Eye (tissue), 1 donor: ENCODE measurements around the gene SKAP2.

Source experiments
- DNase-seq: peaks from one replicate; pipeline ENCODE4 v3.0.0-alpha.2; 2015

SKAP2 gene

DNA sequence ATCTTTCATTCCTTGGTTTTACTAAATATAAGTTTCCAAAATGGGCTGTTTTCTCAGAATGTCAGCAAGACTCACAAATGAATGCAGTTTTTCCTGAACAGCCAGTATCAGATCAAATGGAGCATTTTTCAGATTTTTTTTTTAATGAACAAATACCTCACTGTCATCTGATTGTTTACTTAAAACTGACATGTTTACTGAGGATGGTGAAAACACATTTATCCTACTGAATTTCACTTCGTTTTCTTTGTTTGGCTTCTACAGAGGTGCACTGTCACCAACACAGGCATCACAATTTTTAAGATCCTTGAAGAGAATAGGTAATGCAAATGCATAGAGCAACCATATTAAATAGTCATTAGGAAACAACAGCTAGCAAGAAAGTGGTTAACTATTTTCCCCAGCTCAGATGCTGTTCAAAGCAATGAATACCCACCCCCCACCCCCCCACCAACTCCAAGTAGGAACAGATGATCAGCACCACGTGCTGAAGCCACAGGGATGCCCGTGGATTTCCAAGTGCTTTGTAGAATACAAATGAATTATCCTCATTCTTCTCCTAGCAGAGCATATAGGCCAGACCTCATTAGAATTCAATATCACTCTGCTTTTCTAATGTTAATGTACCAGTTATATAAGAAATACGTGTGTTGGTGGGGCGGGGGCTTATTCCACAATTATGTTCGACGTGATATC, 205.9 kb downstream of the SKAP2 start:
- peak; percentile 76 for DNase-seq

DNA sequence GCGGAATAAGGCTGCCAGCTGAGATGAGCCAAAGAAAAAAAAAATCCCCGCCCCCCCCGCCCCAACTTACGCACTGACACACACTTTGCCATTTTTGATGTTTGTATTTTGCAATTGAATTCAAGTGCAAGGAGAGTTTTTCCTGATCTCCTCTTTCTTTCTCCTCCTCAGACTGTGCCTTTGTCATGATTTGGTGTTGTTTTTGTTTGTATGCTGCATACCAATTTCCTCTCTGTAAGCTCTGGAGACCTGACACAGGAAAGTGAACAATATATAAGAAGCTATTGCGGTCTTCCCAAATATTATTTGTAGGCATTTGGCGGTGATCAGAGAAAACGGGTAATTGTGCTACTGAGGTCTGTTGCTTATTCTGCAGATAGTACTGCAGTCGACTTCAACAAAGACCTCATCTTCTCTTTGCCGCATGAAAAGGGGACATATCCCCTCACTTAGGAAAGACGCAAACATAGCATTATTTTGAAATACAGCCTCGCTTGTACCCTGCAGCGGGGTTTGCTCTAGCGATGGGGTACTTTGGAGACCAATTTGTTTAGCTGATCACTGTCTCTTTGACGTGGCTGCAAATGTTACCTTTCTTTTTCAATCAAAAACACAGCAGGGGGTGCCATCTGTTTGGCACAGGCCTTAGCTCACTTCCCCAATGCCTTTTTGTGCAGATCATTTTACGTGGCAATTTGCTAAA, 206.6 kb downstream of the SKAP2 start:
- DNase-seq, result peak; percentile 83

DNA sequence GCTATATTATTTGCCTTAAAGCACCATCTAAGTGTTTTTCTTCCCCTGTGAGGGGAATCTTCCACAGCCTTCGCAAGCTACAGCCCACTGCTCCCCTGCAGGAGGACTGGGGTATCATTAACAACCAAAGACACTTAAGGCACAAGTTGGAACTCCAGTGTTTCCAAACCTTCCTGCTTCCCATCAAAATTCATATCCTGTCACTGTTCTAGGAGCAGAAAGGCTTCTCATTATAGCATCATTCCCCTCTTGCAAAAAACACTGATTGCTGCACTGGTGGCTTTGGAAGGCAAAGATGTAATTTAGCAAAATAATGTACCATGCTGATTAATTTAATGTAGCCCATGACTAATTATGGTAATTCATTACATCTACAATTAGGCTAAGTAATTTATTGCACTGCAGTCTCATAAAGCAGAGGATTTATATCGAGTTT, 207.2 kb downstream of the SKAP2 start:
- DNase-seq, result no peak

DNA sequence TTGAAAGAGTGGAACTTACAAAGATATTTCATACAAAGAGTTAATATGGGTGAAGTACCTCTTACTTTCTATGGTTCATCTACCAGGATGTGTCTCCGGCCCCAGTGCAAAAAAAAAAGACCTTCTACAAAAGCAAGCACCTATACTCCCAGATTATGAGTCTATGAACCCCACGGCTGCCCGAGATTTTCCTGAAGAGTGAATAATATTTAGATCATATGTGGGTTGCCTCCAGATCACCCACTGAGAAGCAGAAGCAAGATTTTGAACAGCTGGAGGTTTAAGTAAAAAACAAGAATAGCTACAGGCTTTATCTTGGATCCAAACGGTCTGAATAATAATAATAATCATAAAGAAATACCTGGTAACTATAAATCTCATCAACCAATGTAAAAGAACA, 207.7 kb downstream of the SKAP2 start:
- DNase-seq, result no peak

DNA sequence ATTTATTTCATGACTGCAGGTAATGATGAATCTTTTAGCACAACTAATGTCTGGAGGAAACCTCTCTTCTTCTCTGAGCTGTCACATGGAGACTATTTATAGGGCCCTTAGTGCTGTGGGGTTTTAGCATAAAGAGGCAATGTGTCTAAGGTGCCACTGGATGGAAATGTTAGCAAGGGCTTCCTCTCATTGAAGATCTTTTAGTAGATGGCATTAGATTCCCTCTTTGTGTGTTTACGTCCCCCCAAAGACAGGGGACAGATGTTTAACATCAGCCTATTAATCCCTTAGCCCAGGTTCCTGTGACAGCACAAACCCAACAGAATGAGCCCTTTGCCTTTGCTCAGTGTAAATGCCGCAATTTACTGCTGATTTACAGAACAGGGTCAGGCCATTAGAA, 208.6 kb downstream of the SKAP2 start:
- DNase-seq, result no peak

DNA sequence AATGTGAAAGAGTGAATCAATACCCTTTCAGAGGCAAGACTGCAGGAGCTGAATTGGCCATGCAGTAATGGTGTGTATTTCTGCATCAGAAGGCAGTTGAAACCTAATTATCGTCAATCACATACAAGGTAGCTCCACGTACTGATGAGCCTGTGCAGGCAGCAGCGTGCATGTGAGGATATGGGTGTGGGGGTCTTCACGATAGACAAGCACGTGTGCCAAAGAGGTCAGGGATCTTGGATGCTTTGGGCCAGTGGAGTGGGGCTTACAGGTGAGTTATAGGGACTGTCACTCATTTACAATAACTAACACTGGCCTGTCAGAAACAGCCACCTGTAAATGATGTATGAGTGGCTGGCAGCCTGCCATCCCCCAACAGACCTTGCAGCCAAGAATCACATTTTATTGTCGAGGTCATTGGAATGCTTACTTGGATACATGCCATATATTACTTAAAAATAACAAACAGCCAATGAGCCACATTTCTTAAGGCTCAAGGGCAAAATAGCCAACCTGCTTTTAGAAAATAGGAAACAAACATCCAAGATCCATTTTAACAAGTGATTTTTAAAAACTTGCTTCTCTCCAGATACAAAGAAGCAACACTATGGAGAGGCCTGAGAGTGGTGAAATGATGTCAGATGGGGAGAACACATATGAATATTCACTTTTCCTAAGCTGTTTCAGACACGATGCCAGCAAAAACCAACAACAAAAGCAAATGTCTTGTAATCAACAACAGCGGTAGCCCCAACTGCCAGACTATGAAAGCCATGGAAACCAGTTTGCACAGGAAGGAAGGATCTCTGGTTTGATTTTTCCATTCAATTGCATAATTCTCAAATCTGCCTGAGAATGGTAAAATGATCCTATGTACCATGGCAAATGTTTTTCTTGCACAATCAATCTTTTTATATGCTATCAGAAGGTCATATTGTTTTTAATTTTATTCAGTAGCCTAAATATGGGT, 210.7 kb downstream of the SKAP2 start:
- DNase-seq, result no peak

DNA sequence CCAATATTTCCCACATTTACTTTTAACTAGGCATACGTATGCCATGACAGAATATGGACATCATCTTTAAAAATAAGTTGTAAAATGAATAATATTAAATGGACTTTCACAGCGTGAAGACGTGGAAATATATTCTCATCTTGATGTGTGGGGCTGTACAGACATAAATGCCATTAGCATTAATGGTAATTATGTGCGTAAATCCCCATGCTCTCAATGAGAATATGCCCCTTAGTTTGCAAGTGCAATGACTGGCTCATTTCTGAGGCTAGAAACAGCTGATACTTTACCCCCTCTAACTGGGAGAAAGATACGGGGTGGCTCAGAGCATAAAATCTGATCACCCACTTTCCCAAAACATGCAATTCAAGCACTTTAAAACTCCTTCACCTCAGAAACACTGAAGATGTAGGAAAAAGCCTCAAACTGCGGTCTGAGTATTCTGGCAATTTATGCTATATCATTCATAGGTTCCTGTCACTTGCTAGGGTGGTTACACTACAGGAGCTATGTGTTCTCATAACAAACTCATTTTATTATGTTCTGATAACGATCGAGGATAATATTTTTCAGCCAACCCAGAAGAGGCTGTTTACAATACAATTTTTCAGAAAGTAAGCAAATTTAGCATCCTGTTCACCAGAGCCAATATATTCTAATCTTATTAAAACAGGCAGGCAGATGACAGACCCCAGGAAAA, 211.8 kb downstream of the SKAP2 start:
- no peak for DNase-seq

DNA sequence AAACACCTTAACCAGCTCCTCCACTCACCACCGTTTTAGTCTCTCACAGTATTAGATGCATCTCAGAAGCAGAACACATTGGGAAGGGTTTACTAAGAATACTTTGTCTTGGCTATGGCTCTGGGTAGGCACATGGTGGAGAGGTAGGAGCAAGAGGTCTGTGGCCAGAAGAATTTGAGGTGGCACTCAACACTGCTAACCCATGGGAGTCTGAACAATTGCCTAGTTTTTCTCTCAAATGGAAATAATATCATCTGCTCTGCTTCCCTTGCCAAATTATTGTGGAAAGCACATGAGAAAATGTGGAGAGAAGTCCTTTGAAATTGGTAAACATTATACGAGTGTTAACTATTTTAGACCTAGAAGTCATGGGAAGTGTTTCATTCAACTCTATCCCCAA, 214.3 kb downstream of the SKAP2 start:
- no peak for DNase-seq

DNA sequence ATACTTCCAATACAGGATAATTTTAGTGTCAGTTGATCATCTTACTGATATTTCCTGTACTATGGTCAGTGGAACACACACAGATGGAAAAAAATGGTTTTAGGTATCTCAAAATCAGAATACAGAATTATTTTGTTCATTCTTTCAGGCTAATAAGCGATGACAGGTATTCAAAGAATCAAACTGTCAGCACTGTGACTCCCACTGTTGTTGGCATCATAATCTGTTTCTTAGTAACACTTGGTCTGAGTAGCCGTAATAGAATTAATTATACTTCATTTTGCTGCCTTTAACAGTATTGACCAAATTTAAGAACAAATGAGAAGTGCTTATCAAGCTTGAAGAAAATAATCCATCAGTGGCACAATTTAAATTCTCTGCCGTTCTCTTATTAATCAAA, 215.0 kb downstream of the SKAP2 start:
- DNase-seq, result peak; percentile 54

DNA sequence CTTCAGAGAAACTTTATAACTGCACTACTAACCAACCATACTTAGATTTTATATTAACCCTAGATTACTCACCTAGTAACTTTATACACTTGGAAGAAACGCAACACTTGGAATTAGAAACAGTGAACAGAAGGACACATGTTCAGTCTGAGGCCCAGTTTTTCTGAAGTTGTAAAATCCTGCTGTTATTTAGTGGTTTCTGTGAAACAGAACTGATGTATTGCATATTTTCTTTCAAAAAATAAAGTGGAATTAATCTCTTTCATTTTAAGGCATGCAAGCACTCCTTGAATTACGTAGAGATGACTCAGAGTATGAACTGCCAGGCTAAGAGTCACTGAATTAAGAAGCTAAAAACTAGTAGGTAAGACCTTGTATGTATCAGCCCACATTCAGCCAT, 215.8 kb downstream of the SKAP2 start:
- DNase-seq, result no peak

DNA sequence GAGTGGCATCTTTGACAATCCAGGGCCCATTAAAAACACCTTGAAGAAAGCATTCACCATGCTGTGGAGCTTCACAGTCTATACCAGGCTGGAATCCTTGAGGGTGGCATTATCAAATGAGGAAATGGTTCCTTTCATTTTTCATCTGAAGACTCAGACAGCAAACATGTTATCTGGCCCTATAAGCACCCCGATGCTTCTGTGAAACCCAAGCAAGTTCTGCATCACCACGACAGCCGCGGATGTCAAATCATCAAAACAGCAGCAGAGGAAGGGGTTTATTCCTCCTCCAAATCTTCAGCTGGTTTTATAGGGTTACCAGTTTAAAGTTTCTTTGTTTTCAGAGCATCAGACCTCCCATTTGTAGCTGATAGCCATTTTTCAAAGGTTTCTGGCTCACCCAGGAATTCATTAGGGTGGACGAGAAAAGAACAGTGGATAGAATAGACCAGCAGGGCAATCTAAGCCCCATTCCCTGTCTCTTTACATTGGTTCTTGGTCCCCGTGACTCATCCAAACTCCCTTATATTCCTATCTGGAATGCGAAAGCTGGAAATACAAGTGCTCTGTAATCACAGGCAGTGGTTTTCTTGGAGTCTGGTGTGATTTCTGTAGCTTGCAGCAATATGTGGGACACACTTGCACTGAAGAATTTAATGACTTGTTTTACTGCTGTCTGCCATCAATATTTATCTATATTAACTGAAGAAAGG, 217.9 kb downstream of the SKAP2 start:
- no peak for DNase-seq

DNA sequence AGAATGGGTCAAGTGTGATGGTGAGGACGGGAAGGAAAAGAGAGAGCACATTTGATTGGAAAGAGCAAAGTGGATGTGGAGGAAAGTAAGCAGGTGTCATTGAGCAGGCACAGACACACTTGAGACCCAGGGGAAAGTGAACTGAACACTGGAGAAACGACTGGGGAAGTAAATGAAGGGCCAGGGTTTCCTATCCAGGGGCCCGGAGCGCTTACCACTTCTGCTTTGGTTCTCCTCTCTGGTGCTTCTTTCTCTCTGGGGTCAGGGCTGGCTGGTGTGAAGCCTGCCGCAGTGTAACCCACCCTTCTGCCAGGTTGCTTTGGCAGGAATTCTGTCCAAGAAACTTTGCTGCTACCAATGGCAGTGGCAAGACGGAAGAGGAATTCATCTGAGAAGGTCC, 219.3 kb downstream of the SKAP2 start:
- no peak for DNase-seq

DNA sequence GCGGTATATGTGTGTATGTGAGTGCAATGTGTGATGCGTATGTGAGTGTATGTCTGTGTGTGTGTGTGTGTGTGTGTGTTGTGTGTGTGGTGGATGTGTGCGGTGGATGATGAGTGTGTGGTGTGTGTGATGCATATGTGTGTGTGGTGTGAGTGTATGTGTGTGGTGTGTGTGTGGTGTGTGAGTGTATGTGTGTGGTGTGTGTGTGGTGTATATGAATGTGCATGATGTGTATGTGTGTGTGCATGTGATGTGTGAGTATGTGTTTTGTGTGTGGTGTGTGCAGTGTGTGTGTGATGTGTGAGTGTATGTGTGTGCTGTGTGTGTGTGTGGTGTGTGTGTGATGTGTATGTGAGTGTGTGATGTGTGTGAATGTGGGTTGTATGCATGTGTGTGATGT, 222.0 kb downstream of the SKAP2 start:
- DNase-seq, result no peak

DNA sequence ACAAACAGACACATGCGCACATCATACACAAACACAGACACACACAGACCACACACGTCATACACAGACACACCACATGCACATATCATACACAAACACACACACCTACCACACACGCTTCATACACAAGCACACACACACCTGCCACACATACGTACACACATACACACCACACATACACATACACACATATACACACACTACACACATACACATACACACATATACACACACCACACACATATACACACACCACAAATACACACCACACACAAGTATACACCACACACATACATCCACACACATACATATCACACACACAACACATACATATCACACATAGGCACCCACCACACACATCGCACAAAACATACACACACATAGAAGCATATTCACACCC, 224.7 kb downstream of the SKAP2 start:
- DNase-seq, result no peak

DNA sequence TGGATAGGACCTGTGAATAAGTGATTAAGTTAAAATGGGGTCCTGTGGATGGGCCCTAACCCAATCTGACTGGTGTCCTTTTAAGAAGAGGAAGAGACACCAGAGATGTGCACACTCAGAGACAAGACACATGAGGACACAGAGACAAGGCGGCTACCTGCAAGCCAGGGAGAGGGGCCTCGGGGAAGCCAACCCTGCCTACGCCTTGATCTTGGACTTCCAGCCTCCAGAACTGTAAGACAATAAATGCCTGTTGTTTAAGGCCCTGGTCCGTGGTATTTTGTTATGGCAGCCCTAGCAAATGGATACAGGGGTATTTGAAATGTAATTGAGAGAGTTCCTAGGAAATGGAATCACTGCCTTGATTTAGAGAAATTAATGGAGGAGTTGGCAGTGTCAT, 225.3 kb downstream of the SKAP2 start:
- DNase-seq, result no peak

DNA sequence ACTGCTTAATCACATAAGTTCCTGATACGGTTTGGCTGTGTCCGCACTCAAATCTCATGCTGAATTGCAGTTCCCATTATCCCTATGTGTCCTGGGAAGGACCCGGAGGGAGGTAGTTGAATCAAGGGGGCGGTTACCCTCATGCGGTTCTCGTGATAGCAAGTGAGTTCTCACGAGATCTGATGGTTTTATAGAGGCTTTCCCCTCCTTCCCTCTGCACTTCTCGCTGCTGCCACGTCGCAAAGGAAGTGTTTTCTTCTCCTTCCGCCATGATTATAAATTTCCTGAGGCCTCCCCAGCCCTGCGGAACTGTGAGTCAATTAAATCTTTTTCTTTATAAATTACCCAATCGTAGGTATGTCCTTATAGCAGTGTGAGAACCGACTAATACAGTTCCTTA, 226.2 kb downstream of the SKAP2 start:
- no peak for DNase-seq

DNA sequence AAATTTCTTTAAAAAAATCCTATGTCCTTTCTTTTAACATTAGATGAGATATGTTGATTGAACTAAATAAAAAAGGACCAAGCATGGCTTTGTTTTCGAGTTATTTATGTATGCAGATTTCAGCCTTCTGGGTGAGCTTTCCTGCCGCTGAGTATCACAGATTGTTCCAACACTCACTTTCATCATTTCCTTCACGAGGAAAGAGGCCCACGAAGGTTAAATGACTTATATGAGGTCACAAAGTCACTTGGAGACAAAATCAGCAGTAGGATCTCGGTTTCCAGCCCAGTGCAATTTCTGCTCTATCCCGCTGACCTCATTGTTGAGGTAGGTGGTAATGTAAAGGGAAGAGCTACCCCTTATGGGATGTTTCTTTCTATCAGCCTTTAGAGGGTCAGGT, 226.8 kb downstream of the SKAP2 start:
- DNase-seq, result no peak

DNA sequence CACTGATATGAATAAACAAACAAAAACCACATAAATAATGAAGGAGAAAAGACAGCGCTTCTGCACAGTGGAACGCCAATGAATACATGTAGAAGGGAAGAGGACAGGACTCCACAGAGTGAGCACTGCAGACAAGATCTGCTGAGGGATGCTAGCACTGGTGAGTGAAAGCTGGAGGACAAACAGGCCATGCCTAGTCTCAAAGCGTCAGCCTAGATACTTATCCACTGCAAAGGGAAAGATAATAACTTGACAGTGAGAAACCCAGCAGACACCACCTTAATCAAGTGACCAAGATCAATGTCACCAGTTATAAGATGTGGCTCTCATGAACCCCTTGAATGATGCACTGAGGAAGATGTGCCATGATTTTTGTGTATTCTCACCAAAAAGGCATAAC, 227.6 kb downstream of the SKAP2 start:
- no peak for DNase-seq

DNA sequence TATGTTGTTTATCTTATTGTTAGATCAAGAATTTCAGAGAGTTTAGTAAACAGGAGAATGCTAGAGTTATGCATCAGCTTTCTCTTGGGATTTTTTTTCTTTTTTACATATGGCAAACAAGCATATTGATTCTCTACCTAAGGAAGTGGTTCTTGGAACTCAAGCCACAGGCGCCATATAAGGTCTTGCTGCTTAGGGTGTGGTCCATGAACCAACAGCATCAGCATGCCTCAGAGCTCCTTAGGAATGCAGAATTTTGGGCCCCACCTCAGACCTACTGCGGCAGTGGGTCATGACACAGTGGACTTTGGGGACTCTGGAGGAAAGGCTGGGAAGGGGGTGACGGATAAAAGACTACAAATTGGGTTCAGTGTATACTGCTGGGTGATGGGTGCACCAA, 230.8 kb downstream of the SKAP2 start:
- no peak for DNase-seq

DNA sequence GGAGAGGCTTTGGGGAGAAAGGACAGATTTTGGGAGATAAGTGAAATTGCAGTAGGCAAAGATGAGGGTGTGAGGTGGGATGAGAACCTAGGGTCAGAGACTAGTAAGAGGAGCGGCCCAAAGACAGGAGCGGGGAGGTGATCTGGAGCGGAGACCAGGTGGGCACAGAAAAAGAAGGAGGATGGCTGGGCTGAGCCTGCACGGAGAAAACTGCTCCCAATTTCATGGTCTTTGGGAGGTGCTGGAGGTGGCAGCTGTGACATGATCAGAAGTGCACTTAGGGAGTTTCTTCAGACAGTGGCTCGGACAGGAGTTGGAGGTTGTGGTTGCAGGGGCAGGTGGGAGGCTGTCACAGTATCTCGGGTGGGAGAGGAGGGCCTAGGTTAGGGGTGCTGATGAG, 232.8 kb downstream of the SKAP2 start:
- DNase-seq, result no peak

DNA sequence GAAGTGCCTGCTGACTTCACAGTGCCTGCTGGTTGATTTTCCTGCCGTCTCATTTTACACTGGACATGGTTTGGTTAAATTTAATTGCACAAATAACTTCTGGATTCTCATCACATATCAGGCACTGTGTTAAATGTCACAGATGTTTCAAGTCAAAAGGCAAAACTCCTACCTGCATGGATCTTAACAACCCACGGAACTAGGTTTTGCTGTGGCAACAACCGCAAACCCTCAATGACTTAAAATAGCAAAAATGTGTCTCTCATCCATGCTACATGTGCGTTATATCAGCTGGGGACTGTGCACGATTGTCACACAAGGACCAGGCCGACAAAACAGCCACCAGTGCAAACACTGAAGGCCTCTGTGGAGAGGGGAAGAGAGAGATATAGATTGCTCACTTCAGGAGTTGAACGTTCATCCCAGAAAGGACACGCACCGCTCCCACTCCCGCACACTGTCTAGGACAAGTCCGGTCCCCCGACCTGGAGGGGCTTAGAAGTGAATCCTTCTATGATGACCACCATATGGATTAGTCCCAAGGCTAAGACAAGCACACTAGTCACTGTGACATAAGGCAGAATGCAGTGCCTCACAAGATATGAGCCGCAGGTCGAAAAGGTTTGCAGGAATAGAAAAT, 233.3 kb downstream of the SKAP2 start:
- no peak for DNase-seq

DNA sequence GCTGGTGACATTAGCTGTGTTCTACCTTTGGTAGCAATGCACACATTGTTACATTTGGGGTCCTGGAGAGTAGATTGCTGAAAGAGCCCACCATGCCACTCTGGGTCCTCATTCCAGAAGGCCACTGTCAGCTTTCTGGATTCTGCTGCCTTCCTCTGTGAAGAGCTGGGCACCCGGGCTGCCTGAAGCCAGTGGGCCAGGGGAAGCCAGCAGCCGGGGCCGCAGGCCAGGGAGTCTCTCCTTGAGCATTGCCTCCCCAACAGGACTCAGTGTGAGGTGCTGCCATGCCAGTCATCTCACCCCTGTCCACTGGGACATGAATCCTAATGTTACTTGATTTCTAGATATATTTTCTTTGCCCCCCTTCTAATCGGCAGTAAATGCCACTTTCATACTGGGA, 234.0 kb downstream of the SKAP2 start:
- no peak for DNase-seq
